MG63 (cell line): ENCODE results near the gene CLRN3. TPM values are rescaled to one million over a fixed set of nuclear protein-coding genes. Genes with fewer than 3 reads are reported as not detected.

ENCODE experiments used
- DNase-seq: peaks from one replicate; pipeline ENCODE4 v3.0.0-alpha.2; 2020
- H3K27me3 ChIP-seq: fragments of 250-450 bp; sonication (Bioruptor Pico); 2 replicates; pipeline ENCODE4 v1.5.1; 2020; ENCODE audit warnings: mild to moderate bottlenecking, moderate library complexity
- H3K36me3 ChIP-seq: fragments of 250-450 bp; sonication (Bioruptor Pico); 2 replicates; pipeline ENCODE4 v1.5.1; 2020; ENCODE audit warnings: mild to moderate bottlenecking, moderate library complexity
- H3K4me3 ChIP-seq: fragments of 250-450 bp; sonication (Bioruptor Pico); 2 replicates; pipeline ENCODE4 v1.5.1; 2020; ENCODE audit warnings: mild to moderate bottlenecking, moderate library complexity
- H3K9me3 ChIP-seq: fragments of 250-450 bp; sonication (Bioruptor Pico); 2 replicates; pipeline ENCODE4 v1.5.1; 2020; ENCODE audit warnings: mild to moderate bottlenecking, moderate library complexity
- total RNA-seq: library from RNA; depleted of rRNA; stranded (reverse); fragments of >200 nt; shearing (Covaris generic); gene quantifications from 2 replicates; pipeline ENCODE4 v1.2.3, GENCODE V29; 2014; ENCODE audit warnings: low replicate concordance

Gene CLRN3
- total RNA-seq, 1 experiment from 2014 or later, result not detected

- Histone ChIP-seq H3K4me3 (no peak overlapping the region), H3K27me3 (no peaks in the 10 kb centered on the region; the same call in 1 of the 2 replicates), H3K9me3 (peaks cover 7% of the 10 kb centered on the region), H3K36me3 (no peaks in the 10 kb centered on the region)
- DNase-seq, result no peak
These were observed 19.7 kb downstream of the CLRN3 start for GRCh38 chr10:127872871-127873600.

DNA sequence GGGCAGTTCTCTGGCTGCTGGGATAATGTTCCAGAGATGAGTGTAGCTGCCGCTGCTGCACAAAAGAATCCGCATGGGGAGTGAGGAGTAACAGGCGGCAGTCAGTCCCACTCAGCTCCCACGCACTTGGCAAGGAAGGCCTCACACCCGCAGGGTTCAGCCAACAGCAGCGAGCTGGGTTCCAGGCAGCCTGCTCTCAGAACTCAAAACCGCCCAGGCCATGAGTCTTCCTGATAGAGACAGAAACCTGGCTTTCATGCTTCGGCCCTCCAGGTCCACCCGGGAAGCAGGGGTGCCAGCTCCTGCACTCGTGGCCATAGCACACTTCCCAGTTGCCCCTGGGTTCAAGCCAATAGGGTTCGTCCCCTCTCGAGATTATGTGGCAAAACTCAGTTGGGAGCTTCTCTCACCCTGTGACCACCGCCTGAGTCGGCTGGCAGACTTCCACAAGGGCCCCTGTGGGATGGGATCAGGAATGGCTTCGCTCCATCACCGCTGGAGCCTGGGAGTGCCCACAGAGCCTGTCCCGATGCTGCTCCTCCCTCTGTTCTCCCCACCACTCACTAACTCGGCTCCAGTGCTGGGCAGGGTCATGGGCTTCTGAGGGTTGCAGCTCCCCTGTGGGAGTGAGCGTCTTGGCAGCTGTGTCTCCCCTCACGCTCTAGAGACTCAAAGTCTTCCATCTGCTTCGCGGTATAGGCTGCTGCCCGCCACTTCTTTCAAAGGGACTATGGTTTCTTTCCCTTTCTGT, 20.6 kb downstream of the CLRN3 start:
- Histone ChIP-seq H3K9me3 (peaks cover 7% of the 10 kb centered on the region), H3K4me3 (no peak overlapping the region), H3K27me3 (no peaks in the 10 kb centered on the region; the same call in 1 of the 2 replicates), H3K36me3 (no peaks in the 10 kb centered on the region)
- DNase-seq, result peak; percentile 63

GRCh38 chr10:127871631-127872010, 21.1 kb downstream of the CLRN3 start:
- no peak for DNase-seq
- no peak overlapping the region for H3K4me3 ChIP-seq
- H3K36me3 ChIP-seq, result no peaks in the 10 kb centered on the region
- H3K27me3 ChIP-seq, result no peaks in the 10 kb centered on the region; the same call in 1 of the 2 replicates
- H3K9me3 ChIP-seq, result peaks cover 7% of the 10 kb centered on the region

- no peaks in the 10 kb centered on the region; the same call in 1 of the 2 replicates for H3K27me3 ChIP-seq
These were observed 23.4 kb downstream of the CLRN3 start for GRCh38 chr10:127869329-127869728.

DNA sequence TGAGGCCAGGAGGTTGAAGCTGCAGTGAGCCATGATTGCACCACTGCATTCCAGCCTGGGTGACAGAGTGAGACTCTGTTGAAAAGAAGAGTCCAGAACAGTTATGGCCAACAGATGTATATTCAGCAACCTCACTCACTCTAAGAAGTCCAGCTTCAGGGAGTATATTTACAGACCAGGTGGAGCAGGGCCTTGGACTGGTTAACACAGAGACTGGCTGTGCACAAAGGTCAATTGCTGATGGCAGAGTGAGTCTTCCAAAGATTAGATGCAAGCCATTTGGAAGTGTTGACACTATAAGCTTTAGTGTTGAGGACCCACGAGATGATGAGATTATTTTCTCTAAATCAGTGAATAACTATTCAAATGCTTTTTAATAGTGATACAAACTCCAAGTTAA, 24.9 kb downstream of the CLRN3 start:
- no peak for DNase-seq
- Histone ChIP-seq H3K36me3 (no peaks in the 10 kb centered on the region), H3K4me3 (no peak overlapping the region), H3K27me3 (no peaks in the 10 kb centered on the region; the same call in 1 of the 2 replicates), H3K9me3 (peaks cover 7% of the 10 kb centered on the region)

More at GRCh38 chr10:127869329-127869728, 23.4 kb downstream of the CLRN3 start:
- H3K36me3 ChIP-seq, result no peaks in the 10 kb centered on the region
- no peak for DNase-seq
- peaks cover 7% of the 10 kb centered on the region for H3K9me3 ChIP-seq
- no peak overlapping the region for H3K4me3 ChIP-seq

GRCh38 chr10:127866276-127867013, 26.3 kb downstream of the CLRN3 start:
- Histone ChIP-seq H3K27me3 (no peaks in the 10 kb centered on the region; the same call in 1 of the 2 replicates), H3K9me3 (peaks cover 7% of the 10 kb centered on the region), H3K36me3 (no peaks in the 10 kb centered on the region), H3K4me3 (no peak overlapping the region)
- no peak for DNase-seq

DNA sequence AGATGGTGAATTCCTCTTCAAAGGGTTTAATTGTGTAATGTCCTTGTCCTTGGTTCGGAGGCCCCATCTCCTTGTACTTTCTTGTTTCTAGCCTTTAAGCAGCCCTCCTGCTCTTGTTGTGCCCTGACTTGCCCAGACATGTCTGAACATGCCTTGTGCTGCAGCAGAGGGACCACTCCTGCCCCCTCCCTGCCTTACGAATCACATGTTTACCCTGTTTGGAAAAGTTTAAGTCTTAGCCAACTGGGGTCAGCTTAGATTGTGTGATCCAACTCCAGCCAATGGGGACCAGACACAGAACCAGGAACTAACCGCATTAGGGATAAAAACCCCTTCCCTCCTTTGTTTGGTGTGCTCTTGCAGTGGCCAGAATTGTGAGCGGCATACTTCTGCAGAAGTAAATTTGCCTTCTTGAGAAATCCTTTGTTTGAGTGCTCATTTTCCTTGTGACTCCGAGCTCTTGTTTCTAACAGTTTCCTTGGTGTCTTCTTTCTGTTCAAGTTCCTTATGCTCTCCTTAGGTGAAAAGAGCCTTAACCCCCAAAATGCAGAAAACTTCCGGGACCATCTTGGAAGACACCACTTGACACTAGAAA, 29.4 kb downstream of the CLRN3 start:
- no peaks in the 10 kb centered on the region for H3K9me3 ChIP-seq
- no peaks in the 10 kb centered on the region for H3K27me3 ChIP-seq
- no peak for DNase-seq
- no peak overlapping the region for H3K4me3 ChIP-seq
- H3K36me3 ChIP-seq, result no peaks in the 10 kb centered on the region

DNA sequence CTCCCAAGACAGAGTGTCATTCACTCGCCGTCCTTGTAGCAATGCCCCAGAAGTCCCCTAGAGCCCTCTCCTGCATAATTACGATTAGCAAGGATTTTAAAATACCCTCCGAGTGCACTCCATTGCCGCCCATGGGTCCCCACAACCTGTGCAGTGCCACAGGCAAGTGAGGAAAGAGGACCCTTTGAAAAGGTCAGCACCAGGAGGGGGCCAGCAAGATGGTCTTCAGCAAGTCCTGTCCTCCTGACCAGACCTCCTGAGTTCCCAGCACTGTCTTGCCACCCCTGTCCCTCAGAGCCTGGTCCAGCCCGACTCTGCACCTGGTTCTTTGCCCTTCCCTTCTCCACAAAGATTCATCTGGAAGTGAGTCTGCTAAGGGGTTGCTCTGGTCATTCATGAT, 32.1 kb downstream of the CLRN3 start:
- Histone ChIP-seq H3K36me3 (no peaks in the 10 kb centered on the region), H3K9me3 (no peaks in the 10 kb centered on the region), H3K4me3 (no peak overlapping the region), H3K27me3 (no peaks in the 10 kb centered on the region)
- DNase-seq, result no peak

DNA sequence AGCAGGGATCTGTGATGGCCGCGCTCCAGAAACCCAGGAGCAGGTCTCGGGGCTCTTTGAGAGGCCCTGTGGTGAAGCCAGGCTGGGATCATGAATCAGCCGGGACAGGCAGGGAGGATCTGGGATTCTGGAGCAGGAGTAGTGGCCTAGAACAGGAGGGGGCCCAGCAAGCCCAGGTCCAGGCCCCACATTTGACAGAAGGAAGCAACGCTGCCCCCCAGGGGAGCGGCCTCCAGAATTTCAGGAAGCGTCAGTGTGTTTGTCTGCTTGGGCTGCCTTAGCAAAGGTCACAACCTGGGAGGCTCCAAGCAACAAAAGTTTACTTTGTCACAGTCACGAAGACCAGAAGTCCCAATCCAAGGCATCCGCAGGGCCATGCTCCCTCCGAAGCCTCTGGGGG, 36.8 kb downstream of the CLRN3 start:
- H3K36me3 ChIP-seq, result no peaks in the 10 kb centered on the region
- no peaks in the 10 kb centered on the region for H3K27me3 ChIP-seq
- no peak for DNase-seq
- H3K9me3 ChIP-seq, result no peaks in the 10 kb centered on the region
- H3K4me3 ChIP-seq, result no peak overlapping the region

DNA sequence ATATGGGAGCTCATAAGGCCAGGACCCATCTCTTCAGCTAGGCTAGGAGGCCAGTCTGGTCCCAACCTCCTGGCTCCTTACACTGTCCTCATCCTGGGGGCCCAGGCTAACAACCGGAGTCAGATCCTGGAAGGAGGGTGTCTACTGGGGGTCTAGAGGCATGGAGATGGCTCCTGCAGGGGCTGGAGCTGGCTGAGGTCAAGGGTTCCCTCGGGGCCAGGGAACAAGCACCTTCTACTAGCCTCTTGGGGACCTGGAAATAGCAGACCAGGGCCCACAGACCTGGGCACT, 37.2 kb downstream of the CLRN3 start:
- Histone ChIP-seq H3K9me3 (no peaks in the 10 kb centered on the region), H3K4me3 (no peak overlapping the region), H3K36me3 (no peaks in the 10 kb centered on the region), H3K27me3 (no peaks in the 10 kb centered on the region)
- DNase-seq, result no peak

GRCh38 chr10:127854769-127855590, 37.8 kb downstream of the CLRN3 start:
- no peak overlapping the region for H3K4me3 ChIP-seq
- H3K9me3 ChIP-seq, result no peaks in the 10 kb centered on the region
- DNase-seq, result no peak
- no peaks in the 10 kb centered on the region for H3K27me3 ChIP-seq
- no peaks in the 10 kb centered on the region for H3K36me3 ChIP-seq

GRCh38 chr10:127853868-127854768, 38.6 kb downstream of the CLRN3 start:
- Histone ChIP-seq H3K27me3 (no peaks in the 10 kb centered on the region), H3K4me3 (no peak overlapping the region), H3K9me3 (no peaks in the 10 kb centered on the region), H3K36me3 (no peaks in the 10 kb centered on the region)
- peak; percentile 46 for DNase-seq

- H3K36me3 ChIP-seq, result no peaks in the 10 kb centered on the region
- no peaks in the 10 kb centered on the region for H3K27me3 ChIP-seq
- no peak overlapping the region for H3K4me3 ChIP-seq
- DNase-seq, result no peak
- H3K9me3 ChIP-seq, result no peaks in the 10 kb centered on the region
These were observed 40.3 kb downstream of the CLRN3 start for GRCh38 chr10:127852456-127852855.

- Histone ChIP-seq H3K4me3 (no peak overlapping the region), H3K27me3 (no peaks in the 10 kb centered on the region), H3K9me3 (no peaks in the 10 kb centered on the region), H3K36me3 (no peaks in the 10 kb centered on the region)
- no peak for DNase-seq
These were observed 41.0 kb downstream of the CLRN3 start for GRCh38 chr10:127851661-127852194.

DNA sequence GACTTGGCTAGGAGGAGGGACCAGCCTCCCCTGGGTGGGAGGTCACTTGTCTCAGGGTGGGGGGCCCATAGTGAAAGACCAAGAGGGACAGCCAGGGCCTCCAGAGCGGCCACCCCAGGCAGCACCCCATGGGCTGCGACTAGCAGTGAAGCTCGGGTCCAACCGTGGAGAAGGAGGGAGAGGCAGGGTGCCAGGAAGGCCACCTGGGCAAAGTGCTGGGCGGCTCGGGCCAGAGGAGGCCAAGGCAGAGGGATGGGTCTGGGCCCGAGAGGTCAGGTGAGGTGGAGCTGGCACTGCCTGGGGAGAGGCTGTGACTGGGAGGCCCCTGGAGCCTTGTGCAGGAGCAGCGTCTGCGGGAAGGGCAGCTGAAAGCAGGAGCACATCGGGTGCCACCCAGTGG, 41.8 kb downstream of the CLRN3 start:
- no peak for DNase-seq
- no peak overlapping the region for H3K4me3 ChIP-seq
- no peaks in the 10 kb centered on the region for H3K9me3 ChIP-seq
- H3K27me3 ChIP-seq, result no peaks in the 10 kb centered on the region
- H3K36me3 ChIP-seq, result no peaks in the 10 kb centered on the region
